HL-60 (cell line): Measurements from ENCODE around the gene ZNF557.
"Not testable (repeated sequence)": the region's sequence is repeated elsewhere in the genome, so short reads cannot be mapped to it uniquely, and the experiment has no call there.

Experiments
- GABPA ChIP-seq: IDR thresholded peaks from 2 replicates; pipeline ENCODE4 v1.6.1; 2012; ENCODE audit warnings: low read depth
- TF ChIP-seq, protein P1 (sequence below): IDR thresholded peaks from one replicate; pipeline ENCODE4 v1.5.1; 2011; ENCODE audit warnings: low read length, control low read depth, inconsistent platforms; ENCODE audit not compliant: insufficient read depth
- TF ChIP-seq, protein P2 (sequence below): IDR thresholded peaks from 2 replicates; pipeline ENCODE4 v1.6.1; 2012; ENCODE audit warnings: low read depth; ENCODE audit not compliant: insufficient replicate concordance

DNA sequence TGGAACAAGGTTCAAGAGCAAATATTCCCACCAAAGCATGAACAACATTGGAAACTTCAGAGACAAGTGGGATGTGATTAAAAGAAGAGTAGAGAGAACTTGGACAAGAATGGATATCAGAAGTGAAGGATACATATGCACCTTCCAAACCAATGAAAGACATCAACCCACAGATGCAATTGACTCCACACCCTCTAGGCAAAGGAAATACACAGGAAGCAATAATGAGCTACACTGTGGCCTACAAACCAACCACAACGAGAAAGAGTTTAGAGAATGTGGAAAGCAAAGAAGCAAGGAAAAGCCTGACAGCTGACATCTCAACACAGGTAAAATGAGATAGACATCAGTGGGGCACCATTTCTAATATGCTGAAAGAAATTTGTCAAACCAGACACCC is 40.7 kb upstream of the ZNF557 start:
- TF ChIP-seq, protein P1, sequence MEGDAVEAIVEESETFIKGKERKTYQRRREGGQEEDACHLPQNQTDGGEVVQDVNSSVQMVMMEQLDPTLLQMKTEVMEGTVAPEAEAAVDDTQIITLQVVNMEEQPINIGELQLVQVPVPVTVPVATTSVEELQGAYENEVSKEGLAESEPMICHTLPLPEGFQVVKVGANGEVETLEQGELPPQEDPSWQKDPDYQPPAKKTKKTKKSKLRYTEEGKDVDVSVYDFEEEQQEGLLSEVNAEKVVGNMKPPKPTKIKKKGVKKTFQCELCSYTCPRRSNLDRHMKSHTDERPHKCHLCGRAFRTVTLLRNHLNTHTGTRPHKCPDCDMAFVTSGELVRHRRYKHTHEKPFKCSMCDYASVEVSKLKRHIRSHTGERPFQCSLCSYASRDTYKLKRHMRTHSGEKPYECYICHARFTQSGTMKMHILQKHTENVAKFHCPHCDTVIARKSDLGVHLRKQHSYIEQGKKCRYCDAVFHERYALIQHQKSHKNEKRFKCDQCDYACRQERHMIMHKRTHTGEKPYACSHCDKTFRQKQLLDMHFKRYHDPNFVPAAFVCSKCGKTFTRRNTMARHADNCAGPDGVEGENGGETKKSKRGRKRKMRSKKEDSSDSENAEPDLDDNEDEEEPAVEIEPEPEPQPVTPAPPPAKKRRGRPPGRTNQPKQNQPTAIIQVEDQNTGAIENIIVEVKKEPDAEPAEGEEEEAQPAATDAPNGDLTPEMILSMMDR, result not testable (repeated sequence)
- TF ChIP-seq, protein P2, sequence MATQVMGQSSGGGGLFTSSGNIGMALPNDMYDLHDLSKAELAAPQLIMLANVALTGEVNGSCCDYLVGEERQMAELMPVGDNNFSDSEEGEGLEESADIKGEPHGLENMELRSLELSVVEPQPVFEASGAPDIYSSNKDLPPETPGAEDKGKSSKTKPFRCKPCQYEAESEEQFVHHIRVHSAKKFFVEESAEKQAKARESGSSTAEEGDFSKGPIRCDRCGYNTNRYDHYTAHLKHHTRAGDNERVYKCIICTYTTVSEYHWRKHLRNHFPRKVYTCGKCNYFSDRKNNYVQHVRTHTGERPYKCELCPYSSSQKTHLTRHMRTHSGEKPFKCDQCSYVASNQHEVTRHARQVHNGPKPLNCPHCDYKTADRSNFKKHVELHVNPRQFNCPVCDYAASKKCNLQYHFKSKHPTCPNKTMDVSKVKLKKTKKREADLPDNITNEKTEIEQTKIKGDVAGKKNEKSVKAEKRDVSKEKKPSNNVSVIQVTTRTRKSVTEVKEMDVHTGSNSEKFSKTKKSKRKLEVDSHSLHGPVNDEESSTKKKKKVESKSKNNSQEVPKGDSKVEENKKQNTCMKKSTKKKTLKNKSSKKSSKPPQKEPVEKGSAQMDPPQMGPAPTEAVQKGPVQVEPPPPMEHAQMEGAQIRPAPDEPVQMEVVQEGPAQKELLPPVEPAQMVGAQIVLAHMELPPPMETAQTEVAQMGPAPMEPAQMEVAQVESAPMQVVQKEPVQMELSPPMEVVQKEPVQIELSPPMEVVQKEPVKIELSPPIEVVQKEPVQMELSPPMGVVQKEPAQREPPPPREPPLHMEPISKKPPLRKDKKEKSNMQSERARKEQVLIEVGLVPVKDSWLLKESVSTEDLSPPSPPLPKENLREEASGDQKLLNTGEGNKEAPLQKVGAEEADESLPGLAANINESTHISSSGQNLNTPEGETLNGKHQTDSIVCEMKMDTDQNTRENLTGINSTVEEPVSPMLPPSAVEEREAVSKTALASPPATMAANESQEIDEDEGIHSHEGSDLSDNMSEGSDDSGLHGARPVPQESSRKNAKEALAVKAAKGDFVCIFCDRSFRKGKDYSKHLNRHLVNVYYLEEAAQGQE, result not testable (repeated sequence)
- not testable (repeated sequence) for TF ChIP-seq GABPA
